Pancreas (tissue), 10 donors: ENCODE data around the gene MYT1. TPM values are rescaled to one million over a fixed set of nuclear protein-coding genes. Genes with fewer than 3 reads are reported as not detected.

Experiments used
- ATAC-seq, 4 donors: fragments of 200-7000 bp; cut with Tn5 transposase; one replicate each; pipeline versions ENCODE4 v1.8.0 to v1.9.1; 2020; ENCODE audit warnings: mild to moderate bottlenecking in 4 of 4, moderate library complexity in 4 of 4
- DNase-seq, 6 donors: peaks; one replicate each; pipeline ENCODE4 v3.0.0-alpha.2; 2020
- FAIRE-seq: peaks from 2 replicates; lab custom pipeline; 2012; peaks lifted over from hg19 to GRCh38; lab: Jason Lieb, UNC
- H3K27ac ChIP-seq, 4 donors: fragments of 200-600 bp; sonication (generic); 1 replicate in 3 of 4; 2 replicates in 1 of 4; pipeline versions ENCODE4 v1.5.0 to v1.8.0; 2020
- H3K27me3 ChIP-seq, 4 donors: fragments of 200-600 bp; one replicate each; pipeline ENCODE4 v1.8.0; 2021
- H3K36me3 ChIP-seq, 3 donors: fragments of 200-600 bp; sonication (generic) in 1 of 3; one replicate each; pipeline versions ENCODE4 v1.5.0 to v1.8.0; 2020 to 2021
- H3K4me1 ChIP-seq, 3 donors: fragments of 200-600 bp; one replicate each; pipeline ENCODE4 v1.8.0; 2021
- H3K4me3 ChIP-seq, 4 donors: fragments of 200-600 bp; sonication (generic) in 2 of 4; one replicate each; pipeline versions ENCODE4 v1.5.0 to v1.8.0; 2020 to 2021
- H3K9me3 ChIP-seq, 4 donors: fragments of 200-600 bp; one replicate each; pipeline ENCODE4 v1.8.0; 2021
- CTCF ChIP-seq, 4 donors: fragments of 200-600 bp; sonication (generic) in 3 of 4; IDR thresholded peaks; one replicate each; pipeline versions ENCODE4 v1.5.0 to v1.8.0; 2021; ENCODE audit warnings: antibody characterized with exemption in 4 of 4
- whole genome bisulfite sequencing, 2 donors: extraction: QIAGEN DNeasy Blood & Tissue Kit; methylation state at CpG; one replicate each; pipeline ENCODE4 v1.1.7; 2013; 5-methylcytosine and 5-hydroxymethylcytosine counted together
- intact Hi-C, 3 donors: fragments of 100-400 bp; cut with DNase I; formaldehyde crosslinking; loops; one replicate each; pipeline versions ENCODE4 v1.11.1 to v1.14.2; 2022
- polyA plus RNA-seq, 2 donors: library from polyadenylated mRNA; stranded (reverse); fragments of 200-250 nt; gene quantifications; one replicate each; pipeline ENCODE4 v1.2.3, GENCODE V29; 2013
- total RNA-seq, 6 donors: library from RNA; stranded (reverse); fragmentation: NEBNext Ultra II Directional in 4 of 6; extraction: Animal tissue kit (Norgen Biotek cat#: 25700) in 4 of 6; gene quantifications; one replicate each; pipeline versions ENCODE4 v1.2.1 to v1.2.4, GENCODE V29; 2021 to 2023
- donor health status: healthy with polysubstance abuse.
- donor health status: DM: no; HTN: no; CAD: no; lungs with moderate emphysema.
- donor health status: DM: no; HTN: no; CAD: no.
- donor health status: control.
- donor health status: control.
- donor health status: Bipolar disorder and iron deficiency.
- donor health status: DM: yes; HTN: yes; CAD: no.
- donor health status: DM: no; HTN: no; CAD: no.
- donor health status: DM: no; HTN: no; CAD: no.
- donor health status: DM: yes; HTN: yes; CAD: no.

MYT1 gene
- total and polyA plus RNA-seq, 8 donors: 0.13 to 5.1 (median 0.52) TPM

GRCh38 chr20:64154590-64155257, 9.5 kb upstream of the MYT1 start:
- Histone ChIP-seq H3K27ac (no peak overlapping the region), H3K4me1 (no peaks in the 10 kb centered on the region), H3K27me3 (peaks cover 0 to 3% (median 0%) of the 10 kb centered on the region in 4 donors), H3K9me3 (no peaks in the 10 kb centered on the region), H3K4me3 (no peak overlapping the region), H3K36me3 (no peaks in the 10 kb centered on the region)
- FAIRE-seq (no peak), ATAC-seq (no peak), DNase-seq (no peak)
- intact Hi-C loops: no loop called here
- 58 to 67% methylated on average over 9 of the region's 9 CpGs for WGBS, 2 donors
- no peak for TF ChIP-seq CTCF (IDR thresholded peaks at IDR 0.05)

- ATAC-seq: peak in 2 of 4 donors; percentile 21
- Histone ChIP-seq H3K4me1 (no peaks in the 10 kb centered on the region), H3K27me3 (peaks cover 0 to 5% (median 0%) of the 10 kb centered on the region in 4 donors), H3K27ac (no peak overlapping the region), H3K9me3 (no peaks in the 10 kb centered on the region), H3K36me3 (no peaks in the 10 kb centered on the region), H3K4me3 (no peak overlapping the region)
- peak in 1 of 6 donors; percentile 38 for DNase-seq
- WGBS, 2 donors: 45 to 73% methylated on average over 22 of the region's 22 CpGs
- no peak for FAIRE-seq
- intact Hi-C loops: no loop called here
- no peak for TF ChIP-seq CTCF (IDR thresholded peaks at IDR 0.05)
Observed at GRCh38 chr20:64155258-64156135, 8.8 kb upstream of the MYT1 start.

- intact Hi-C loops: no loop called here
- H3K27ac ChIP-seq: no peak overlapping the region
- DNase-seq: peak in 1 of 6 donors; percentile 34
- no peak for ATAC-seq
- H3K4me1 ChIP-seq: no peaks in the 10 kb centered on the region
- 55 to 72% methylated on average over 9 of the region's 9 CpGs for WGBS, 2 donors
- no peaks in the 10 kb centered on the region for H3K9me3 ChIP-seq
- H3K36me3 ChIP-seq: no peaks in the 10 kb centered on the region
- FAIRE-seq: no peak
- no peak overlapping the region for H3K4me3 ChIP-seq
- TF ChIP-seq CTCF (IDR thresholded peaks at IDR 0.05): no peak
- peaks cover 0 to 13% (median 0%) of the 10 kb centered on the region in 4 donors for H3K27me3 ChIP-seq
Observed at GRCh38 chr20:64156136-64156885, 7.9 kb upstream of the MYT1 start.

GRCh38 chr20:64156886-64157875, 7.1 kb upstream of the MYT1 start:
- 55 to 73% methylated on average over 27 of the region's 27 CpGs for WGBS, 2 donors
- no peaks in the 10 kb centered on the region for H3K4me1 ChIP-seq
- H3K36me3 ChIP-seq: no peaks in the 10 kb centered on the region
- peaks cover 0 to 13% (median 0%) of the 10 kb centered on the region in 4 donors for H3K27me3 ChIP-seq
- H3K27ac ChIP-seq: no peak overlapping the region
- no peak for TF ChIP-seq CTCF (IDR thresholded peaks at IDR 0.05)
- peak in 1 of 6 donors; percentile 51 for DNase-seq
- no peak for FAIRE-seq
- intact Hi-C loops: no loop called here
- no peaks in the 10 kb centered on the region for H3K9me3 ChIP-seq
- no peak overlapping the region for H3K4me3 ChIP-seq
- ATAC-seq: no peak
